GM18867 (cell line): ENCODE data around the gene KIF20B.
"Not testable (repeated sequence)": the region's sequence is repeated elsewhere in the genome, so short reads cannot be mapped to it uniquely, and the experiment has no call there.

ENCODE experiments used
- ATAC-seq: cut with Tn5 transposase; IDR thresholded peaks from one replicate; pipeline ENCODE4 v1.9.1; 2021; ENCODE audit warnings: mild to moderate bottlenecking, moderate library complexity; ENCODE audit not compliant: unreplicated experiment

KIF20B gene

GRCh38 chr10:89776665-89777064, 75.3 kb downstream of the KIF20B start:
- ATAC-seq = no peak

GRCh38 chr10:89782470-89782869, 81.1 kb downstream of the KIF20B start:
- no peak for ATAC-seq

GRCh38 chr10:89783406-89783805, 82.0 kb downstream of the KIF20B start:
- ATAC-seq = no peak

GRCh38 chr10:89785095-89785494, 83.7 kb downstream of the KIF20B start:
- no peak for ATAC-seq

GRCh38 chr10:89789188-89789877, 87.9 kb downstream of the KIF20B start:
- no peak for ATAC-seq

- ATAC-seq = no peak
These were observed 90.8 kb downstream of the KIF20B start for GRCh38 chr10:89792187-89792586.

- ATAC-seq = peak; percentile 76
These were observed 92.4 kb downstream of the KIF20B start for GRCh38 chr10:89793649-89794254.

- ATAC-seq = peak; percentile 62
These were observed 94.5 kb downstream of the KIF20B start for GRCh38 chr10:89795840-89796239.

- ATAC-seq = no peak
These were observed 96.7 kb downstream of the KIF20B start for GRCh38 chr10:89798092-89798491.

GRCh38 chr10:89799573-89799972, 98.2 kb downstream of the KIF20B start:
- ATAC-seq = no peak

- ATAC-seq = peak; percentile 93
These were observed 104.2 kb downstream of the KIF20B start for GRCh38 chr10:89805599-89806013.

GRCh38 chr10:89808842-89809241, 107.5 kb downstream of the KIF20B start:
- ATAC-seq = no peak

GRCh38 chr10:89809766-89810165, 108.4 kb downstream of the KIF20B start:
- ATAC-seq = no peak

GRCh38 chr10:89810908-89811525, 109.6 kb downstream of the KIF20B start:
- no peak for ATAC-seq

- ATAC-seq = no peak
These were observed 112.2 kb downstream of the KIF20B start for GRCh38 chr10:89813546-89813945.

GRCh38 chr10:89814278-89814677, 112.9 kb downstream of the KIF20B start:
- no peak for ATAC-seq

GRCh38 chr10:89815049-89815853, 113.9 kb downstream of the KIF20B start:
- ATAC-seq = no peak

GRCh38 chr10:89819008-89819407, 117.6 kb downstream of the KIF20B start:
- not testable (repeated sequence) for ATAC-seq
